ENCODE results near the gene TIGD6. TPM values are rescaled to one million over a fixed set of nuclear protein-coding genes. Genes with fewer than 3 reads are reported as not detected.

Gene TIGD6
- total and polyA plus RNA-seq, 9 of the 15 experiments (the other 6 are each of a cell fraction or from before 2014, with no cell fraction given) = 1.8 to 6.3 (median 3.9) TPM

Other genes starting within 250 kb of the TIGD6 start
- gene PDE6A, start 55.9 kb downstream of the TIGD6 start, total RNA-seq (2014; rRNA removed) = not detected in 2 replicates
- gene PDE6A, start 55.9 kb downstream of the TIGD6 start, total RNA-seq (2014; rRNA removed; fragmentation: Illumina TruSeq; extraction: Trizol) = not detected in 2 replicates
- gene PDE6A, start 55.9 kb downstream of the TIGD6 start, total RNA-seq (2015; rRNA removed; fragmentation: Illumina TruSeq; extraction: Trizol) = 0.04 TPM in 2 replicates
- gene PDE6A, start 55.9 kb downstream of the TIGD6 start, total RNA-seq (2021) = not detected in 2 replicates
- gene PDE6A, start 55.9 kb downstream of the TIGD6 start, polyA plus RNA-seq (2011; rRNA removed) = not detected in 2 replicates
- 0.03 TPM in 1 of 2 replicates, not detected in the other for gene PDE6A, start 55.9 kb downstream of the TIGD6 start, polyA plus RNA-seq (2014; fragmentation: Illumina TruSeq; extraction: Trizol)
- under 1 TPM in 1 of 2 experiments, not detected in 1; 0.01 TPM for gene PDE6A, start 55.9 kb downstream of the TIGD6 start, polyA plus RNA-seq (2014; fragmentation: Nextera tagmentation; extraction: Ambion mirVana)
- gene PDE6A, start 55.9 kb downstream of the TIGD6 start, polyA plus RNA-seq (2014; rRNA removed) = 0.01 TPM in 1 of 2 replicates, not detected in the other
- gene SLC26A2, start 39.9 kb downstream of the TIGD6 start, total RNA-seq (2014; rRNA removed) = 3.1 and 3.6 TPM in 2 replicates
- gene SLC26A2, start 39.9 kb downstream of the TIGD6 start, total RNA-seq (2014; rRNA removed; fragmentation: Illumina TruSeq; extraction: Trizol) = 4.3 and 5.6 TPM in 2 replicates
- 5.8 and 6.3 TPM in 2 replicates for gene SLC26A2, start 39.9 kb downstream of the TIGD6 start, total RNA-seq (2015; rRNA removed; fragmentation: Illumina TruSeq; extraction: Trizol)
- 4.1 and 4.9 TPM in 2 replicates for gene SLC26A2, start 39.9 kb downstream of the TIGD6 start, total RNA-seq (2021)
- 4.7 and 4.9 TPM in 2 replicates for gene SLC26A2, start 39.9 kb downstream of the TIGD6 start, polyA plus RNA-seq (2011; rRNA removed)
- gene SLC26A2, start 39.9 kb downstream of the TIGD6 start, polyA plus RNA-seq (2014; fragmentation: Illumina TruSeq; extraction: Trizol) = 3.3 and 3.5 TPM in 2 replicates
- gene SLC26A2, start 39.9 kb downstream of the TIGD6 start, polyA plus RNA-seq (2014; fragmentation: Nextera tagmentation; extraction: Ambion mirVana) = 1 to 10 TPM; 1.1 to 2.0 TPM
- 2.6 TPM in 2 replicates for gene SLC26A2, start 39.9 kb downstream of the TIGD6 start, polyA plus RNA-seq (2014; rRNA removed)
- 32.1 and 44.2 TPM in 2 replicates for gene HMGXB3, start 85 bp upstream of the TIGD6 start, total RNA-seq (2014; rRNA removed)
- gene HMGXB3, start 85 bp upstream of the TIGD6 start, total RNA-seq (2014; rRNA removed; fragmentation: Illumina TruSeq; extraction: Trizol) = 32.2 and 34.3 TPM in 2 replicates
- gene HMGXB3, start 85 bp upstream of the TIGD6 start, total RNA-seq (2015; rRNA removed; fragmentation: Illumina TruSeq; extraction: Trizol) = 32.2 and 34.7 TPM in 2 replicates
- 44.1 and 44.3 TPM in 2 replicates for gene HMGXB3, start 85 bp upstream of the TIGD6 start, total RNA-seq (2021)
- 44.0 and 47.5 TPM in 2 replicates for gene HMGXB3, start 85 bp upstream of the TIGD6 start, polyA plus RNA-seq (2011; rRNA removed)
- gene HMGXB3, start 85 bp upstream of the TIGD6 start, polyA plus RNA-seq (2014; fragmentation: Illumina TruSeq; extraction: Trizol) = 40.0 and 41.0 TPM in 2 replicates
- gene HMGXB3, start 85 bp upstream of the TIGD6 start, polyA plus RNA-seq (2014; fragmentation: Nextera tagmentation; extraction: Ambion mirVana) = 1 to 10 TPM; 1.8 to 2.1 TPM
- 31.7 and 31.9 TPM in 2 replicates for gene HMGXB3, start 85 bp upstream of the TIGD6 start, polyA plus RNA-seq (2014; rRNA removed)
- not detected in 2 replicates for gene CSF1R, start 85.9 kb upstream of the TIGD6 start, total RNA-seq (2014; rRNA removed)
- not detected in 2 replicates for gene CSF1R, start 85.9 kb upstream of the TIGD6 start, total RNA-seq (2014; rRNA removed; fragmentation: Illumina TruSeq; extraction: Trizol)
- gene CSF1R, start 85.9 kb upstream of the TIGD6 start, total RNA-seq (2015; rRNA removed; fragmentation: Illumina TruSeq; extraction: Trizol) = not detected in 2 replicates
- gene CSF1R, start 85.9 kb upstream of the TIGD6 start, total RNA-seq (2021) = 0.20 and 0.22 TPM in 2 replicates
- gene CSF1R, start 85.9 kb upstream of the TIGD6 start, polyA plus RNA-seq (2011; rRNA removed) = 0.03 TPM in 1 of 2 replicates, not detected in the other
- gene CSF1R, start 85.9 kb upstream of the TIGD6 start, polyA plus RNA-seq (2014; fragmentation: Illumina TruSeq; extraction: Trizol) = not detected in 2 replicates
- not detected for gene CSF1R, start 85.9 kb upstream of the TIGD6 start, polyA plus RNA-seq (2014; fragmentation: Nextera tagmentation; extraction: Ambion mirVana)
- 0.64 TPM in 1 of 2 replicates, not detected in the other for gene CSF1R, start 85.9 kb upstream of the TIGD6 start, polyA plus RNA-seq (2014; rRNA removed)
- 0.09 TPM in 1 of 2 replicates, not detected in the other for gene PDGFRB, start 155.2 kb upstream of the TIGD6 start, total RNA-seq (2014; rRNA removed)
- gene PDGFRB, start 155.2 kb upstream of the TIGD6 start, total RNA-seq (2014; rRNA removed; fragmentation: Illumina TruSeq; extraction: Trizol) = 0.07 and 0.13 TPM in 2 replicates
- not detected in 2 replicates for gene PDGFRB, start 155.2 kb upstream of the TIGD6 start, total RNA-seq (2015; rRNA removed; fragmentation: Illumina TruSeq; extraction: Trizol)
- gene PDGFRB, start 155.2 kb upstream of the TIGD6 start, total RNA-seq (2021) = 0.51 and 0.86 TPM in 2 replicates
- gene PDGFRB, start 155.2 kb upstream of the TIGD6 start, polyA plus RNA-seq (2011; rRNA removed) = 1.1 and 1.5 TPM in 2 replicates
- gene PDGFRB, start 155.2 kb upstream of the TIGD6 start, polyA plus RNA-seq (2014; fragmentation: Illumina TruSeq; extraction: Trizol) = 0.03 and 0.09 TPM in 2 replicates
- gene PDGFRB, start 155.2 kb upstream of the TIGD6 start, polyA plus RNA-seq (2014; fragmentation: Nextera tagmentation; extraction: Ambion mirVana) = not detected
- gene PDGFRB, start 155.2 kb upstream of the TIGD6 start, polyA plus RNA-seq (2014; rRNA removed) = 0.01 and 0.07 TPM in 2 replicates
- gene CDX1, start 166.1 kb upstream of the TIGD6 start, total RNA-seq (2014; rRNA removed) = not detected in 2 replicates
- gene CDX1, start 166.1 kb upstream of the TIGD6 start, total RNA-seq (2014; rRNA removed; fragmentation: Illumina TruSeq; extraction: Trizol) = not detected in 2 replicates
- not detected in 2 replicates for gene CDX1, start 166.1 kb upstream of the TIGD6 start, total RNA-seq (2015; rRNA removed; fragmentation: Illumina TruSeq; extraction: Trizol)
- gene CDX1, start 166.1 kb upstream of the TIGD6 start, total RNA-seq (2021) = 0.16 TPM in 1 of 2 replicates, not detected in the other
- gene CDX1, start 166.1 kb upstream of the TIGD6 start, polyA plus RNA-seq (2011; rRNA removed) = 0.06 TPM in 1 of 2 replicates, not detected in the other
- not detected in 2 replicates for gene CDX1, start 166.1 kb upstream of the TIGD6 start, polyA plus RNA-seq (2014; fragmentation: Illumina TruSeq; extraction: Trizol)
- gene CDX1, start 166.1 kb upstream of the TIGD6 start, polyA plus RNA-seq (2014; fragmentation: Nextera tagmentation; extraction: Ambion mirVana) = not detected
- gene CDX1, start 166.1 kb upstream of the TIGD6 start, polyA plus RNA-seq (2014; rRNA removed) = not detected in 2 replicates
- gene SLC6A7, start 189.4 kb upstream of the TIGD6 start, total RNA-seq (2014; rRNA removed) = not detected in 2 replicates
- gene SLC6A7, start 189.4 kb upstream of the TIGD6 start, total RNA-seq (2014; rRNA removed; fragmentation: Illumina TruSeq; extraction: Trizol) = not detected in 2 replicates
- not detected in 2 replicates for gene SLC6A7, start 189.4 kb upstream of the TIGD6 start, total RNA-seq (2015; rRNA removed; fragmentation: Illumina TruSeq; extraction: Trizol)
- not detected in 2 replicates for gene SLC6A7, start 189.4 kb upstream of the TIGD6 start, total RNA-seq (2021)
- gene SLC6A7, start 189.4 kb upstream of the TIGD6 start, polyA plus RNA-seq (2011; rRNA removed) = not detected in 2 replicates
- not detected in 2 replicates for gene SLC6A7, start 189.4 kb upstream of the TIGD6 start, polyA plus RNA-seq (2014; fragmentation: Illumina TruSeq; extraction: Trizol)
- gene SLC6A7, start 189.4 kb upstream of the TIGD6 start, polyA plus RNA-seq (2014; fragmentation: Nextera tagmentation; extraction: Ambion mirVana) = not detected
- not detected in 2 replicates for gene SLC6A7, start 189.4 kb upstream of the TIGD6 start, polyA plus RNA-seq (2014; rRNA removed)